OCI-LY3 (cell line): Measurements from ENCODE around the gene BOD1L1.

Experiments
- CTCF ChIP-seq: fragments of 200-600, 300-600 bp; sonication (generic); IDR thresholded peaks from 2 replicates; pipeline ENCODE4 v1.5.1; 2014; ENCODE audit warnings: antibody characterized with exemption, low read length, low read depth
- EZH2phosphoT487 ChIP-seq: fragments of 200-600 bp; shearing (Covaris generic); IDR thresholded peaks from 2 replicates; pipeline ENCODE4 v1.6.1; 2018; ENCODE audit warnings: antibody characterized with exemption, mixed run types, low read depth

GRCh38 chr4:13543839-13544605 is 83.5 kb downstream of the BOD1L1 start, which contains the start of gene NKX3-2:
- TF ChIP-seq CTCF (no peak), EZH2phosphoT487 (no peak)
